Measurements from ENCODE around the gene TMEM200A.

DNA sequence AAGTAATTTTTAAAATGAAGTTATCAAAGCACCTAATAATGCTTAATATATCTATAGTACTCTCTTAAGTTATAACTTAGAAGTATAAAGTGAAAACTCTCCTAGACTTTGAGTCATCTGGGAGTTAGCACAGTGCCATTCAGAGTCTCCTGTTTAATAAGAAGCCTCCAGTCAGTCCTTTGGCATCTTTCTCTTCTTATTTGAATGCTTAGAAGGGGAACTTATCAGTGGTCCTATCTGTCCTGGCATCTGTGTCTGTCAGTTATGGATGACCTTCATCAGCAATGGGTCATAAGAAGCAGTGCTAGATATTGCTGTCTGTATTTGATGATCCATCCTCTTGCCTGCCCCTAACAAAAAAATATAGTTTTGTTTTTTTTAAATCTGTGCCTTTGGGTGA lies 15.2 kb downstream of the TMEM200A start:
- TF ChIP-seq, protein P1, sequence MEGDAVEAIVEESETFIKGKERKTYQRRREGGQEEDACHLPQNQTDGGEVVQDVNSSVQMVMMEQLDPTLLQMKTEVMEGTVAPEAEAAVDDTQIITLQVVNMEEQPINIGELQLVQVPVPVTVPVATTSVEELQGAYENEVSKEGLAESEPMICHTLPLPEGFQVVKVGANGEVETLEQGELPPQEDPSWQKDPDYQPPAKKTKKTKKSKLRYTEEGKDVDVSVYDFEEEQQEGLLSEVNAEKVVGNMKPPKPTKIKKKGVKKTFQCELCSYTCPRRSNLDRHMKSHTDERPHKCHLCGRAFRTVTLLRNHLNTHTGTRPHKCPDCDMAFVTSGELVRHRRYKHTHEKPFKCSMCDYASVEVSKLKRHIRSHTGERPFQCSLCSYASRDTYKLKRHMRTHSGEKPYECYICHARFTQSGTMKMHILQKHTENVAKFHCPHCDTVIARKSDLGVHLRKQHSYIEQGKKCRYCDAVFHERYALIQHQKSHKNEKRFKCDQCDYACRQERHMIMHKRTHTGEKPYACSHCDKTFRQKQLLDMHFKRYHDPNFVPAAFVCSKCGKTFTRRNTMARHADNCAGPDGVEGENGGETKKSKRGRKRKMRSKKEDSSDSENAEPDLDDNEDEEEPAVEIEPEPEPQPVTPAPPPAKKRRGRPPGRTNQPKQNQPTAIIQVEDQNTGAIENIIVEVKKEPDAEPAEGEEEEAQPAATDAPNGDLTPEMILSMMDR (IDR thresholded peaks at IDR 0.05; ENCODE audit: low read depth, low read length) = no peak
- no peak for TF ChIP-seq EZH2phosphoT487 (IDR thresholded peaks at IDR 0.05; ENCODE audit: low read depth)

Measured in OCI-LY3 (cell line).